Ascending aorta (tissue), 2 donors: ENCODE results near the gene COLEC12. TPM values are rescaled to one million over a fixed set of nuclear protein-coding genes. Genes with fewer than 3 reads are reported as not detected.
A peak's percentile ranks its signal among the peaks of the same experiment; 100 is the strongest.

Experiments
- DNase-seq, 2 donors: peaks; one replicate each; pipeline ENCODE4 v3.0.0-alpha.2; 2019; ENCODE audit warnings: low spot score in 2 of 2
- H3K27ac ChIP-seq, 2 donors: fragments of 200-600 bp; sonication (generic); one replicate each; pipeline ENCODE4 v1.5.1; 2016 to 2017; ENCODE audit warnings: mild to moderate bottlenecking in 1 of 2
- H3K27me3 ChIP-seq: fragments of 200-600 bp; sonication (generic); one replicate; pipeline ENCODE4 v1.5.1; 2017
- H3K36me3 ChIP-seq, 2 donors: fragments of 200-600 bp; sonication (generic); one replicate each; pipeline ENCODE4 v1.5.1; 2016
- H3K4me1 ChIP-seq, 2 donors: fragments of 200-600 bp; sonication (generic); one replicate each; pipeline ENCODE4 v1.5.1; 2016 to 2017; ENCODE audit warnings: mild to moderate bottlenecking in 1 of 2
- H3K4me3 ChIP-seq, 2 donors: fragments of 200-600 bp; sonication (generic); one replicate each; pipeline ENCODE4 v1.5.1; 2016 to 2017; ENCODE audit warnings: mild to moderate bottlenecking in 1 of 2
- H3K9me3 ChIP-seq, 2 donors: fragments of 200-600 bp; sonication (generic); one replicate each; pipeline ENCODE4 v1.5.1; 2016
- intact Hi-C: fragments of 100-400 bp; cut with DNase I; formaldehyde crosslinking; loops from one replicate; pipeline ENCODE4 v1.15.1; 2023
- total RNA-seq: library from RNA; depleted of rRNA; stranded (reverse); fragments of >200 nt; gene quantifications from one replicate; pipeline ENCODE4 v1.1.0, GENCODE V29; 2016
- TF ChIP-seq, protein P1 (sequence below), 3 experiments: fragments of 200-600 bp in 2 of 3; fragments of 450-650 bp in 1 of 3; sonication (generic) in 2 of 3; IDR thresholded peaks; one replicate each; pipeline ENCODE4 v1.5.1; 2016 to 2019; ENCODE audit warnings: antibody characterized with exemption in 3 of 3, mild to moderate bottlenecking in 1 of 3, moderate library complexity in 1 of 3

The COLEC12 gene
- total RNA-seq, 1 donor from 2014 or later, result 9.5 TPM

- TF ChIP-seq, protein P1, sequence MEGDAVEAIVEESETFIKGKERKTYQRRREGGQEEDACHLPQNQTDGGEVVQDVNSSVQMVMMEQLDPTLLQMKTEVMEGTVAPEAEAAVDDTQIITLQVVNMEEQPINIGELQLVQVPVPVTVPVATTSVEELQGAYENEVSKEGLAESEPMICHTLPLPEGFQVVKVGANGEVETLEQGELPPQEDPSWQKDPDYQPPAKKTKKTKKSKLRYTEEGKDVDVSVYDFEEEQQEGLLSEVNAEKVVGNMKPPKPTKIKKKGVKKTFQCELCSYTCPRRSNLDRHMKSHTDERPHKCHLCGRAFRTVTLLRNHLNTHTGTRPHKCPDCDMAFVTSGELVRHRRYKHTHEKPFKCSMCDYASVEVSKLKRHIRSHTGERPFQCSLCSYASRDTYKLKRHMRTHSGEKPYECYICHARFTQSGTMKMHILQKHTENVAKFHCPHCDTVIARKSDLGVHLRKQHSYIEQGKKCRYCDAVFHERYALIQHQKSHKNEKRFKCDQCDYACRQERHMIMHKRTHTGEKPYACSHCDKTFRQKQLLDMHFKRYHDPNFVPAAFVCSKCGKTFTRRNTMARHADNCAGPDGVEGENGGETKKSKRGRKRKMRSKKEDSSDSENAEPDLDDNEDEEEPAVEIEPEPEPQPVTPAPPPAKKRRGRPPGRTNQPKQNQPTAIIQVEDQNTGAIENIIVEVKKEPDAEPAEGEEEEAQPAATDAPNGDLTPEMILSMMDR (IDR thresholded peaks at IDR 0.05), result no peak
- no peak for DNase-seq
- Histone ChIP-seq H3K4me1 (peaks cover 0 to 3% of the 10 kb centered on the region in 2 donors), H3K4me3 (no peak overlapping the region), H3K27me3 (no peaks in the 10 kb centered on the region), H3K27ac (peak overlapping the region in 1 of 2 donors; percentile 12), H3K9me3 (no peaks in the 10 kb centered on the region), H3K36me3 (no peaks in the 10 kb centered on the region)
- intact Hi-C loops, result no loop called here
Observed at GRCh38 chr18:395456-396250, 104.8 kb downstream of the COLEC12 start.

GRCh38 chr18:394987-395362 lies 105.5 kb downstream of the COLEC12 start:
- no peak for DNase-seq
- H3K27me3 ChIP-seq, result no peaks in the 10 kb centered on the region
- H3K9me3 ChIP-seq, result no peaks in the 10 kb centered on the region
- no peak overlapping the region for H3K27ac ChIP-seq
- TF ChIP-seq, protein P1 (IDR thresholded peaks at IDR 0.05), result no peak
- H3K4me1 ChIP-seq, result peaks cover 0 to 3% of the 10 kb centered on the region in 2 donors
- intact Hi-C loops, result no loop called here
- H3K36me3 ChIP-seq, result no peaks in the 10 kb centered on the region
- H3K4me3 ChIP-seq, result no peak overlapping the region

- Histone ChIP-seq H3K27me3 (no peaks in the 10 kb centered on the region), H3K36me3 (no peaks in the 10 kb centered on the region), H3K27ac (no peak overlapping the region), H3K9me3 (no peaks in the 10 kb centered on the region), H3K4me1 (peaks cover 0 to 3% of the 10 kb centered on the region in 2 donors), H3K4me3 (no peak overlapping the region)
- no peak for DNase-seq
- intact Hi-C loops, result no loop called here
- TF ChIP-seq, protein P1 (IDR thresholded peaks at IDR 0.05), result no peak
Observed at GRCh38 chr18:394262-394986, 106.1 kb downstream of the COLEC12 start.

- DNase-seq, result no peak
- H3K4me1 ChIP-seq, result peaks cover 0 to 3% of the 10 kb centered on the region in 2 donors
- intact Hi-C loops, result no loop called here
- H3K27me3 ChIP-seq, result no peaks in the 10 kb centered on the region
- TF ChIP-seq, protein P1 (IDR thresholded peaks at IDR 0.05), result no peak
- no peak overlapping the region for H3K4me3 ChIP-seq
- H3K9me3 ChIP-seq, result no peaks in the 10 kb centered on the region
- no peaks in the 10 kb centered on the region for H3K36me3 ChIP-seq
- no peak overlapping the region for H3K27ac ChIP-seq
Observed at GRCh38 chr18:393574-393957, 106.9 kb downstream of the COLEC12 start.

DNA sequence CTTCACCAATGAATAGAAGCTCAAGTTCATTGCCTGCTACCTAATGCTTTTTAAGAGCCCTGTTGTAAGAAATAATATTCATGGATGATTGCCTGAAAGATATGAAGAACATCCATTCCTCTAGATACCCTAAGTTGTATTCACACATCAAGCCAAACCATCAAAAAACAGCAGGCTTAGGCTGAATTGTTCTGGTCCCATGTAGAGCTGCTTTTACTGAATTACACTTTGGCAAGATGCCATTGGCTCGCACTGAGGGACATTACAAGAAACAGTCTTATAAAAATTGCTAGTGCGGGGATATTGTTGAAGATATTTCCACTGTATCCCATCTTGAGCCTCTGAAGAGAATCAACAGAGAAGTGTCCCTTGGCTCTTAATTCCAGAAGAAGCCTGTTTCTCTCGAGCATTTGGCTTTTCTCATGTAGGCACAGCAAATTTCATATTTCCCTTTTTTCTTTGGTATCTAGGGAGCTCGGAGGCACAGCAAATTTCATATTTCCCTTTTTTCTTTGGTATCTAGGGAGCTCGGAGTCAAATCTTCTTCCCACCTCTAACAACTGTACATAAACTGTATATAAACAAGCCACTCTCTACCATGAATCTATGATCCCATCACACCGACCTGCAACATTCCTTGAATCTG lies 107.5 kb downstream of the COLEC12 start:
- intact Hi-C loops, result no loop called here
- Histone ChIP-seq H3K36me3 (no peaks in the 10 kb centered on the region), H3K4me3 (no peak overlapping the region), H3K9me3 (no peaks in the 10 kb centered on the region), H3K4me1 (peaks cover 0 to 3% of the 10 kb centered on the region in 2 donors), H3K27ac (no peak overlapping the region), H3K27me3 (no peaks in the 10 kb centered on the region)
- DNase-seq, result no peak
- TF ChIP-seq, protein P1 (IDR thresholded peaks at IDR 0.05), result no peak
